GM18499 (cell line): Measurements from ENCODE around the gene CEACAM16.
"Not testable (repeated sequence)": the region's sequence is repeated elsewhere in the genome, so short reads cannot be mapped to it uniquely, and the experiment has no call there.

ENCODE experiments used
- ATAC-seq: cut with Tn5 transposase; IDR thresholded peaks from one replicate; pipeline ENCODE4 v1.9.1; 2021; ENCODE audit warnings: moderate number of reproducible peaks; ENCODE audit not compliant: insufficient read depth, unreplicated experiment

The CEACAM16 gene

DNA sequence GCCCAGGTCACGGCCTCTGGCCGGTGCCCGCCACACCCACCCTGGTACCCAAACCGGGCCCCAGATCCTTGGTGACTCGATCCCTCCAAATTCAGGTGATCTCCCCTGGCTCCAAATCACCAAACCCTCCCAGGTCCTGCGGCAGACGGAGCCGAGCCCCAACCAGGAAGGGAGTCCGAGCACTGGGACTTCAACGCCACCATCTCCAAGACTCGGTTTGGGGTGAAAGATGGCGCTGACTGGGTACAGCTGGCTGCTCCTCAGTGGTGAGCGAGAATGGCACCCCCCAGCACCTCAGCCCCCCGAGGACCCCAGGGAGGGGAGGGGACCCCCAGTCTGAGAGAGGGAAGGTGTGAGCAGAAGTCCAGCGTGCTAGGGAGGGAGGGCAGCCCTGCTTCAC lies 2.3 kb downstream of the CEACAM16 start:
- no peak for ATAC-seq

DNA sequence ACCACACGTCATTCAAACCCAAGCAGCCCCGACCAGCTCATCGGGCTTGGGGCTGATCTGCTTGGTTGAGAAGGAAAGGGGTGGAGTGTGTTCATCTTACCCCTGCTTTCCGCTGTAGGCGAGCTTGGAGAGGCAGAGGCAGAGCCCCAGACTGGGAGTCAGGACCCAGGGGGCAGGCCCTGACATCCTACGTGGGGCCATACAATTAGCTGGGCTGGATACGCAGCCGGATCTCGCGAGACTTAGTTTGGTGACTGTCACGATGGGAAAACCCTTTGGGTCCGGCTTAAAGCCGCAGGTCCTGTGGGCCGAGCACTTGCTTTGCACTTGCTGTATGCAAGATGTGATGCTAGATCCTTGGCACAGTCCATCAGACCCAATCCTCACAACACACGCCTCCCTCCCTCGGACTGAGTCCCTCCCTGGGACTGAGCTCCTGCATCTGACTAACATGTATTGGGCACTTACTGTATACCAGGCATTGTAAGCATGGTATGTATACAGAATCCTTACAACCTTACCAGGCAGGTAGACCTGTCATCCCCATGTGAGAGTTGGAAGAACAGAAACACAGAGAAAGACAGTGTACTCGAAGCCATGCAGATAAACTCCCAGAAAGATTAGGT lies 3.7 kb downstream of the CEACAM16 start:
- ATAC-seq, result no peak

DNA sequence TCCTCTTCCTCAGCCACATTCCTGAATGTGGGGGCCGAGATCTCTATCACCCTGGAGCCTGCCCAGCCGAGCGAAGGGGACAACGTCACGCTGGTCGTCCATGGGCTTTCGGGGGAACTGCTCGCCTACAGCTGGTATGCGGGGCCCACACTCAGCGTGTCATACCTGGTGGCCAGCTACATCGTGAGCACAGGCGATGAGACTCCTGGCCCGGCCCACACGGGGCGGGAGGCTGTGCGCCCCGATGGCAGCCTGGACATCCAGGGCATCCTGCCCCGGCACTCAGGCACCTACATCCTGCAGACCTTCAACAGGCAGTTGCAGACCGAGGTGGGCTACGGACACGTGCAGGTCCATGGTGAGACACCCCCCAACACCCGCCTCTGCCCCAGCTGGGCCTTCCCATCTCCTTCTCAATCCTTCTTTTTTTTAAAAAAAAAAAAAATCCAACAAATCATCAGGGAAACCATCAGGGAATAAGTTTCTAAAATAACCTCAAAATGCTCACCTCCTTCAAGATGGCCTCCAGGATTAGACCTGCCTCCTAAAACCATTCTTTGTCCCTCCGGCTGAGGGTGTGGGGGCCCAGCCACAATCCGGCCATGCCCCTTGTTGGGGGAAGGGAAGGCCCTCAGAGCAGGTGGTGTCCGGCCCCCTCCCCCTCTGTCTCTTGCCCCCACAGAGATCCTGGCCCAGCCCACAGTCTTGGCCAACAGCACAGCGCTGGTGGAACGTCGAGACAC lies 4.6 kb downstream of the CEACAM16 start:
- ATAC-seq, result no peak

DNA sequence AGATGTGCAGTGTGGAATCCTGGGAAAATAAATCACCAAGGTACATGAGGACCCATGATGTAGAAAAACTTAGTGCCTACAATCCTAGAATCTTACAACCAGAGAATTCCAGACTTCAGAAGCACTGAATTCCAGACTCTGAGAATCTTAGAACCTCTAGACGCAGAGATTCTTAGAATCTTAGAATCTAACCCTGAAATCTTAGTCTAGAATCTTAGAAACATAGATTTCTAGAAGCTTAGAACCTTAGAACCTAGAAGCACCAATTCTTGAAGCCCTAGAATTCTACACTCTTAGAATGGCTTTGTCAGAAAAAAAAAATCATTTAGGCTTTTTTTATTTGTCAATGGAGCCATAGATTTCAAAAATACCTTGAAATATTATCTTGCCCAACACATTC lies 6.0 kb downstream of the CEACAM16 start:
- no peak for ATAC-seq

DNA sequence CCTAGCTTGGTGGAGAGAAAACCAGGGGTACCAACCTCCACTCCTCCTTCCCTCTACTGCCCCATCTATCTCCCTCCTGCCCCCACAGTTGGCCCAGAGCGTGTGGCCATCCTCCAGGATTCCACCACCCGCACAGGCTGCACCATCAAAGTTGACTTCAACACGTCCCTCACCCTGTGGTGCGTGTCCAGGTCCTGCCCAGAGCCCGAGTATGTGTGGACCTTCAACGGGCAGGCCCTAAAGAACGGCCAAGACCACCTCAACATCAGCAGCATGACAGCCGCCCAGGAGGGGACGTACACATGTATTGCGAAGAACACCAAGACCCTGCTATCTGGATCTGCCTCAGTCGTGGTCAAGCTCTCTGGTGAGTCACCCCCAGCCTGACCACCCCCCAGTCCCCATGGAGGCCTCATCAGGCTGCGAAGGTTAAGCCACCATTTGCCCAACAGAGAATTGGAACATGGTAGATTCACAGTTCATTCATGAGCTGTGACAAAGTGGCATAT lies 6.6 kb downstream of the CEACAM16 start:
- ATAC-seq, result no peak

DNA sequence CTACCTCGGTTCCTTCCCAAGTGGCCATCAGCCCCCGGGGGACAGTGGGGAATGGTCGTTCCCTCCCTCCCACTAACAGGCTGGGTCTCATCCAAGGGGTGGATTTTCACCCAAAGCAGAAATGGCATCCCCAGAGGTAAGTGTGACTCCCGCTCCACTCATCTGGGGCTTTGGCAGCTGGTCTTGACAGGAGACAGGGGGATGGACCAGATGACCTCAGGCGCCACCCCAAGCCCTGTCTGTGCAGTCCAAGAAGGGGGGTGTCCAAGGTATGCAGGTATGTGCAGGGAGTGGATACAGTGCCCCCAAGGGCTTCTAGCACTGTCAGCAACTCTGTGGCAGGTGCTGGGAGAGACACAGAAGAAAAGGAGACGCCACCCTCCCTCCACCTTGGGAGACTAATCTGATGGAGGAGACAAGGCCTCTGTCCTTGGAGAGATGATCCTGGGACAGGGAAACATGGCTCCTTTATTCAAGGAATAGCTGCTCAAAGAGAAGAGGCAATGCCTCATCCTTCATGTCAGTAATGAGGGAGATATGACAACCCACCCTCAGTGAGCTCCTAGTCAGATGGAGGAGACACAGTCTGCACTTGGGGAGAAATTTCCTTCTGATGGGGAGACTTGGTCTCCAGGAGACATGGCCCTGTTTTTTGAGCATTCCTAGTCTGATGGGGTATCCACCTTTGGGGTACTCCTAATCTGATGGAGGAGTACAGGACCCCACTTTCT lies 7.7 kb downstream of the CEACAM16 start:
- no peak for ATAC-seq

DNA sequence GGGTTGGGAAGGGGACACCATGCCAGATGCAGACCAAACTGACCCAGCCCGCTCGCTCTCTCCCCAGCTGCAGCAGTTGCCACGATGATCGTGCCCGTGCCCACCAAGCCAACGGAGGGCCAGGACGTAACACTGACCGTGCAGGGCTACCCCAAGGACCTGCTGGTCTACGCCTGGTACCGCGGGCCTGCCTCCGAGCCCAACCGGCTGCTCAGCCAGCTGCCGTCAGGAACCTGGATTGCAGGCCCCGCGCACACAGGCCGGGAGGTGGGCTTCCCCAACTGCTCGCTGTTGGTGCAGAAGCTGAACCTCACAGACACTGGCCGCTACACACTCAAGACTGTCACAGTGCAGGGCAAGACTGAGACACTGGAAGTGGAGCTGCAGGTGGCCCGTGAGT lies 8.8 kb downstream of the CEACAM16 start:
- no peak for ATAC-seq

DNA sequence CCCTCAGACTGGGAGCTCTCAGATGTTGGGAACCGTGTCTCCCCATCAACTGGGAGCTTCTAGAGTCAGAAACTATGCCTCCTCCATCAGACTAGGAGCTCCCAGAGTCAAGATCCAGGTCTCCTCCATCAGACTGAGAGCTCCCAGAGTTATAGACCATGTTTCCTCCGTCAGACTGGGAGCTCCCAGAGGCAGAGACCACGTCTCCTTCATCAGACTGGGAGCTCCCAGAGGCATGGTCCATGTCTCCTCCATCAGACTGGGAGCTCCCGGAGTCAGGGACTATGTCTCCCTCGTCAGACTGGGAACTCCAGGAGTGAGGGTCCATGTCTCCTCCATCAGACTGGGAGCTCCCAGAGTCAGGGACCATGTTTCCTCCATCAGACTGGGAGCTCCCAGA lies 10.0 kb downstream of the CEACAM16 start:
- no peak for ATAC-seq

DNA sequence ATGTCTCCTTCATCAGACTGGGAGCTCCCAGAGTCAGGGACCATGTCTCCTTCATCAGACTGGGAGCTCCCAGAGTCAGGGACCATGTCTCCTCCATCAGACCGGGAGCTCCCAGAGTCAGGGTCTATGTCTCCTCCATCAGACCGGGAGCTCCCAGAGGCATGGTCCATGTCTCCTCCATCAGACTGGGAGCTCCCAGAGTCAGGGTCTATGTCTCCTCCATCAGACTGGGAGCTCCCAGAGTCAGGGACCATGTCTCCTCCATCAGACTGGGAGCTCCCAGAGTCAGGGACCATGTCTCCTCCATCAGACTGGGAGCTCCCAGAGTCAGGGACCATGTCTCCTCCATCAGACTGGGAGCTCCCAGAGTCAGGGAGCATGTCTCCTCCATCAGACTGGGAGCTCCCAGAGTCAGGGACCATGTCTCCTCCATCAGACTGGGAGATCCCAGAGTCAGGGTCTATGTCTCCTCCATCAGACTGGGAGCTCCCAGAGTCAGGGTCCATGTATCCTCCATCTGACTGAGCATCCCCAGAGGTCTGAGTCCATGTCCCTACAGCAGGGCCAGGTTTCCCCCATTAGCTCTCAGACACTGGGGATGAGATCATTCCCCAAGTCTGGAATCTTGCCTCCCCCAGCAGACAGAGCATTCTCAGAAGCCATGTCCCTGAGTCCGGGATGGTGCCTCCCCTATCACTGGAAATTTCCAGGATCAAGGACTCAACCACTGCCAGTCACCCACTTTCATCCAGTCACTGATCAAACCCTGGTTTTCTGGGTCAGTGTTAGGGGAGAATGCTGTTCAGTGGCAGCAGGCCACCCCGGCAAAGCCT lies 10.7 kb downstream of the CEACAM16 start:
- not testable (repeated sequence) for ATAC-seq

DNA sequence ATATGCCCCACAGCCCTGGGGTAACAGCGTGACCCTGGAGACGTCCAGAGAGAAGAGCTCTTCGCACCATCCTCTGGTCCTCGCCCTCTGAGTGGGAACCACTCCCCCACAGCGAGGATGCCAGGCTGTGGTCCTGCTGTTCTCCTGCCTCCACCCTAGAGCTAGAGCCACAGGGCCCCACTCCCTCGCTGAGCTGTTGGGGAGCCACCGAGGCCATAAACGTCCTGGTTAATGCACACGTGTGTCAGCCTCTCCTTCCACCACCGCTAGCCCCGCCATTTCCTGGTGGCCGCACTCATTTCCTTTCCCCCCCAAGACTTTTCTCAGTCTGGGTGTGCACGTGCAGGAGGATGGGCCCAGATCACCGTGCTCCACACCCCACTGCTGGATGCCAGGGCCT lies 11.5 kb downstream of the CEACAM16 start:
- no peak for ATAC-seq

DNA sequence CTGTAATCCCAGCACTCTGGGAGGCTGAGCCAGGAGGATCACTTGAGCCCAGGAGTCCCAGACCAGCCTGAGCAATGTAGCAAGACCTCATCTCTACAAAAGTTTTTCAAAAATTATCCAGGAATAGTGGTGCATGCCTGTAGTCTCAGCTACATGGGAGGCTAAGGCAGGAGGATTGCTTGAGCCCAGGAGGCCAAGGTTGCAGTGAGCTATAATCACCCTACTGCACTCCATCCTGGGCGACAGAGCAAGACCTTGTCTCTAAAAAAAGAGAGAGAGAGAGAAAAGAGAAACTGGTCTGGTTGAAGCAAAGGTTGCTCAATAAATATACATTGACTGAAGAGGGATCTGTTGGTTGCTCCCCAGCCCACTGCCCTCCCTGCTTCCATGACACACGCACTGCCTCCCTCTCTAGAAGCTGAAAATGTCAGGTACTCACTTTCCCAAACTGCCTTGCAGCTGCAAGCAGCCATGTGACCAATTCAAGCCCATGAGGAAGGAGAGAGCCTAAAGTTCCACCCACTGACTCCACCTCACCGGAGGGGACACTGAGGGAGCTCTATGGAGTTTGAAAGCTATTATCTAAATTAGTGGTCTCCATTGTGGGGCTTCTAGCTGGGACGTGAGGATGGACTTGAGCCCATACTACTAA lies 14.0 kb downstream of the CEACAM16 start:
- no peak for ATAC-seq

DNA sequence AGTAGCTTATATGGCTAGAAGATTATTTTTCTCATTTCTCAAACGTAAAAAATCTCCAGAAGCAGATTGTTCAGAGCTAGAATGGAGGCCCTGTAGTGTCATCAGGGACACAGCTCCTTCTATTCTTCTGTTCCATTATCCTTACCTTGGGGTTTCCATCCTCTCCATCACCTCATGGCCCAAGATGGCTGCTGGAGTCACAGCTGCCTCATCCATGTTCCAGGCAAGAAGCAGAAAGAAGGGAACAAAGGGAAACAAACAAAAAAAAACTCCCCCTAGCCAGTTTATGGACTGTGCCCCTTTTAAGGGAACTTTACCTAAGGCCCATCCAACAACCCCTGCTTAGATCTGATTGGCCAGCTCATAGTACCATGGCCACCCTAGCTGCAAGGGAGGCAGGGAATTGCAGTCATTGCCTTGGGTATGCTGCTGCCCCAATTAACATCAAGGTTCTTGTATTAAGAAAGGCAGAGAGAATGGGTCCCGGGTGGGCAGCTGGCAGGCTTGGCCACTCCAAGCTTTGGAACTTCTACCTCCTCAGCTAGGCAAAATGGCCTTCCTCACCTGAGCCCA lies 15.7 kb downstream of the CEACAM16 start:
- ATAC-seq, result no peak

DNA sequence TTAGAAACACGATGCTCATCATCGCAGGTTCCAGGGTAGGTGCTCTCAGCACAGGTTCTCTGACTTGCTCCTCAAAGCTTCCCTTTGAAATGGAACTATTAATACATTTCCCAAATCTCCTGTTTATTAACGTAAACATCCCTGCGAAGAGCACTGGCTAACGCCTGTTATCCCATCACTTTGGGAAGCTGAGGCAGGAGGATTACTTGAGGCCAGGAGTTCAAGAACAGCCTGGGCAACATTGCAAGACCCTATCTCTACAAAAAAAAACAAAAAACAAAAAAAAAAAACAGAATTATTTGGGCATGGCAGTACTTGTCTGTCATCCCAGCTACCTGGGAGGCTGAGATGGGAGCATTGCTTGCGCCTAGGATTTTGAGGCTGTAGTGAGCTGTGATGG lies 18.7 kb downstream of the CEACAM16 start:
- ATAC-seq, result no peak

DNA sequence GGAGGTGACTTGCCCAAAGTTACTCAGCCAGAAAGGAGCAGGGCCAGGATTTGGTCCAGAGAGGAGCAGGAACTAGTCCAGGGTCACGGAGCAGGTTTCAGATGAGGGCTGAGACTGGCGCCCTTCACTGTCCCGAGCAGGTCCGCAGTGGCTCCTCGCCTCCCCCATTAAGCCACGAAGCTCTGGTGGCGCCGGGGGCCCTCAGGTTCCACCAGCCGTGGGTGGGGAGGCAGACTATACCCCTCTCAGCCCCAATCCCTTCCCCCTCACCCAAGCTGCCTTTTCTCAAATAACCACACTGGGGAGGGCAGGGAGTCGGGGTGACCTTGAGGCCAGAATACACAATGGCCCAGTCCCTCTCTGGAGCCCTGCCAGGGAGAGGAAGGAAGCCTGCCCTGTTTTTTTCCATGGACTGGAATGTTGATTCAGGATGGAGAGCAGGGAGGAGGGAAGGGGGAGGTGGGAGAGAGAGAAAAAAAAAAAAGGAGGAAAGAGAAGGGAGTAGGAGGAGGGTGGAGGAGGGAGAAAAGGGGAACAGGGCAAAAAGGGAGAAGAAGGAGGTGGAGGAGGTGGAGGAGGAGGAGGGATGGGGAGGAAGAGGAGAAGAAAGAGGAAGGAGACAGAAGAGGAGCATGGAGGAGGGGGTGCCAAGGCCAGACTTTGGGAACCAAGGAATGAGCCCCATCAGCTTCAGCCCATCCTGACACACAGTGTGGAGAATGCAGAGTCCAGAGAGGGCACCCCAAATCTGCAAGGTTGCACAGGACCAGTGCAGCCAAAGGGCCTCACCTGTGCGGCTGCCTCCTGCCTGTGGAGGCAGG lies 19.7 kb downstream of the CEACAM16 start:
- no peak for ATAC-seq

DNA sequence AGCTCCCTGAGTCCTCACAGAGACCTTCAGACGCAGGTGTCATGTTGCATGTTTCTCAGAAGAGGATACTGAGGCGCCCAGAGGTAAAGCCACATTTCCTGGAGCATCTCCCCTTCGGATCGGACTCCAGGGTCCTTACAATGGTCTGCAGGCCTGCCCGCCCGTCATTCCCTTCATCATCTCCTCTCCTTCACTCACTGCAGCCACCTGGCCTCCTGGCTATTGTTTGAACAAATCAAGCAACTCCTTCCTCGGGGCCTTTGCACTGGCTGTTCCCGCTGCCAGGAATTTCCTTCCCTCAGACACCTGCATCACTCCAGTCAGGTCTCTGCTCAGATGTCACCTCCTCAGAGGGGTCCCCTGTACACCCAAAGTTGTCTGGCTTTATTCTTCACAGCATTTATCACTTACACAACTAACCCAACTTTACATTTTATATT lies 20.3 kb downstream of the CEACAM16 start:
- ATAC-seq, result no peak

DNA sequence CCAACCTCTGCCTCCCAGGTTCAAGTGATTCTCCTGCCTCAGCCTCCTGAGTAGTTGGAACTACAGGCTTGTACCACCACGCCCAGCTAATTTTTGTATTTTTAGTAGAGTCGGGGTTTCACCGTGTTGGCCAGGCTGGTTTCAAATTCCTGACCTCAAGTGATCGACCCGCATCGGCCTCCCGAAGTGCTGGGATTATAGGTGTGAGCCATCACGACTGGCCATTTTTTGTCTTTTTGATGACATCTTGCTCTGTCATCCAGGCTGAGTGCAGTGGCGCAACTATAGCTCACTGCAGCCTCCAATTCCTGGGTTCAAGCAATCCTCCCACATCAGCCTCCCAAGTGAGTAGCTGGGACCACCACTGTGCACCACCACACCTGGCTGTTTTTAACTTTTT lies 21.4 kb downstream of the CEACAM16 start:
- ATAC-seq, result not testable (repeated sequence)

DNA sequence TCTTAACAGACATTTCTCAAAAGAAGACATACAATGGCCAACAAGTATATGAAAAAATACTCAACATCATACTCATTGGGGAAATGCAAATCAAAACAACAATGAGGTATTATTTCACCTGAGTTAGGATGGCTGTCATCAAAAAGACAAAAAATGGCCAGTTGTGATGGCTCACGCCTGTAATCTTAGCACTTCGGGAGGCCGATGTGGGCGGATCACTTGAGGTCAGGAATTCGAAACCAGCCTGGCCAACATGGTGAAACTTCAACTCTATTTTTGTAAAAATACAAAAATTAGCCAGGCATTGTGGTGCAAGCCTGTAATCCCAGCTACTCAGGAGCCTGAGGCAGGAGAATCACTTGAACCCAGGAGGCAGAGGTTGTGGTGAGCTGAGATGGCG lies 22.0 kb downstream of the CEACAM16 start:
- ATAC-seq, result no peak

DNA sequence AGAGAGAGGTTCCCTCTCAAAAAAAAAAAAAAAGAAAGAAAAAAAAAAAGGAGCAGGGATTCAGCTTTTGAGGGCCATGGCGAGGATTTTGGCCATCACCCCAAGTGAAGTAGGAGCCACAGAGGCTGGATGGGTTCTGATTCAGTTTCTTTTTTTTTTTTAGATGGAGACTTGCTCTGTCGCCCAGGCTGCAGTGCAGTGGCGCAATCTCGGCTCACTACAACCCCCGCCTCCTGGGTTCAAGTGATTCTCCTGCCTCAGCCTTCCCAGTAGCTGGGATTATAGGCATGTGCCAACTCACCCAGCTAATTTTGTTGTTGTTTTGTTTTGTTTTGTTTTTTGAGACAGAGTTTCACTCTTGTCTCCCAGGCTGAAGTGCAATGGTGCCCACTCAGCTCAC lies 22.4 kb downstream of the CEACAM16 start:
- ATAC-seq, result not testable (repeated sequence)
